Measurements from ENCODE around the gene IL4I1. TPM values are rescaled to one million over a fixed set of nuclear protein-coding genes. Genes with fewer than 3 reads are reported as not detected.

The IL4I1 gene
- total RNA-seq, 3 donors from 2014 or later: 0.48 to 2.2 (median 0.66) TPM

GRCh38 chr19:49932041-49932451 lies 35.4 kb upstream of the IL4I1 start:
- Histone ChIP-seq H3K27ac (no peak overlapping the region), H3K4me3 (no peak overlapping the region), H3K4me1 (peaks cover 4 to 10% of the 10 kb centered on the region in 2 donors), H3K27me3 (no peaks in the 10 kb centered on the region), H3K9me3 (no peaks in the 10 kb centered on the region), H3K36me3 (no peaks in the 10 kb centered on the region)
- DNase-seq (ENCODE audit: low spot score in 2 of 2): no peak
- intact Hi-C loops (cut with DNase I; ENCODE audit: low total_unique reads): no loop called here
- TF ChIP-seq, protein P1, sequence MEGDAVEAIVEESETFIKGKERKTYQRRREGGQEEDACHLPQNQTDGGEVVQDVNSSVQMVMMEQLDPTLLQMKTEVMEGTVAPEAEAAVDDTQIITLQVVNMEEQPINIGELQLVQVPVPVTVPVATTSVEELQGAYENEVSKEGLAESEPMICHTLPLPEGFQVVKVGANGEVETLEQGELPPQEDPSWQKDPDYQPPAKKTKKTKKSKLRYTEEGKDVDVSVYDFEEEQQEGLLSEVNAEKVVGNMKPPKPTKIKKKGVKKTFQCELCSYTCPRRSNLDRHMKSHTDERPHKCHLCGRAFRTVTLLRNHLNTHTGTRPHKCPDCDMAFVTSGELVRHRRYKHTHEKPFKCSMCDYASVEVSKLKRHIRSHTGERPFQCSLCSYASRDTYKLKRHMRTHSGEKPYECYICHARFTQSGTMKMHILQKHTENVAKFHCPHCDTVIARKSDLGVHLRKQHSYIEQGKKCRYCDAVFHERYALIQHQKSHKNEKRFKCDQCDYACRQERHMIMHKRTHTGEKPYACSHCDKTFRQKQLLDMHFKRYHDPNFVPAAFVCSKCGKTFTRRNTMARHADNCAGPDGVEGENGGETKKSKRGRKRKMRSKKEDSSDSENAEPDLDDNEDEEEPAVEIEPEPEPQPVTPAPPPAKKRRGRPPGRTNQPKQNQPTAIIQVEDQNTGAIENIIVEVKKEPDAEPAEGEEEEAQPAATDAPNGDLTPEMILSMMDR (IDR thresholded peaks at IDR 0.05): no peak
- TF ChIP-seq POLR2A (IDR thresholded peaks at IDR 0.05) (no peak), POLR2AphosphoS5 (IDR thresholded peaks at IDR 0.05) (no peak)

- TF ChIP-seq, protein P1 (IDR thresholded peaks at IDR 0.05): no peak
- TF ChIP-seq POLR2AphosphoS5 (IDR thresholded peaks at IDR 0.05) (no peak), POLR2A (IDR thresholded peaks at IDR 0.05) (no peak)
- DNase-seq (ENCODE audit: low spot score in 2 of 2): no peak
- Histone ChIP-seq H3K4me1 (peaks cover 4 to 11% of the 10 kb centered on the region in 2 donors), H3K27ac (peak overlapping the region in 1 of 2 donors; percentile 97), H3K36me3 (no peaks in the 10 kb centered on the region), H3K9me3 (no peaks in the 10 kb centered on the region), H3K27me3 (no peaks in the 10 kb centered on the region), H3K4me3 (no peak overlapping the region)
- intact Hi-C loops (cut with DNase I; ENCODE audit: low total_unique reads): no loop called here
These were observed 34.8 kb upstream of the IL4I1 start for GRCh38 chr19:49931293-49932040.

DNA sequence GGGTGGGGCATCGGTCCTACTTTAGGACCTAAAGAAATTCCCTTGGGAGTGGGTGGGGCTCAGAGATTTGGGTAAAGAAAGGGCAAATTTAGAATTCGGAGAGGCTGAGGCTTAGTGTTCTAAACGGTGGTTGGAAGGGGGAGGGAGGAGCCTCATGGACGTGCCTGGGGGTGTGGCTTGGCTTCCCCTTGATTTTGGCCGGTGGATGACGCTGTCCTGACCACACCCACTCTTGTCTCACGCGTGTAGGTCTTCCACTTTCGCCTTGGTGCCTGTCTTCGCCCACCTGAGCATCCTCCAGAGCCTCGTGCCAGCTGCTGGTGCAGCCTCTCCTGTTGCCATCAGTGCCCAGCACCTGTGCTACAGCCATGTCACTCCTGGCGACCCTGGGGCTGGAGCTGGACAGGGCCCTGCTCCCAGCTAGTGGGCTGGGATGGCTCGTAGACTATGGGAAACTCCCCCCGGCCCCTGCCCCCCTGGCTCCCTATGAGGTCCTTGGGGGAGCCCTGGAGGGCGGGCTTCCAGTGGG lies 33.9 kb upstream of the IL4I1 start:
- Histone ChIP-seq H3K36me3 (no peaks in the 10 kb centered on the region), H3K9me3 (no peaks in the 10 kb centered on the region), H3K27ac (peak overlapping the region; percentile 89 to 97), H3K4me3 (peak overlapping the region in 1 of 3 donors; percentile 94), H3K4me1 (peaks cover 4 to 11% of the 10 kb centered on the region in 2 donors), H3K27me3 (no peaks in the 10 kb centered on the region)
- intact Hi-C loops (cut with DNase I; ENCODE audit: low total_unique reads): loop anchor here (1.0 kb wide), 1 partner anchor 16 kb away; no protein-coding TSS in a partner anchor
- DNase-seq (ENCODE audit: low spot score in 2 of 2): no peak
- TF ChIP-seq, protein P1 (IDR thresholded peaks at IDR 0.05): no peak

GRCh38 chr19:49929611-49930482 lies 33.2 kb upstream of the IL4I1 start:
- Histone ChIP-seq H3K4me1 (peaks cover 4 to 11% of the 10 kb centered on the region in 2 donors), H3K27ac (peak overlapping the region; percentile 89 to 97), H3K4me3 (peak overlapping the region; percentile 93 to 97 (median 94)), H3K27me3 (no peaks in the 10 kb centered on the region), H3K36me3 (no peaks in the 10 kb centered on the region), H3K9me3 (no peaks in the 10 kb centered on the region)
- peak; percentile 83 to 84 for DNase-seq (ENCODE audit: low spot score in 2 of 2)
- TF ChIP-seq POLR2A (IDR thresholded peaks at IDR 0.05): no peak
- TF ChIP-seq POLR2AphosphoS5 (IDR thresholded peaks at IDR 0.05): peak; percentile 50 to 84 (median 53)
- TF ChIP-seq, protein P1 (IDR thresholded peaks at IDR 0.05): peak; percentile 10 to 33 (median 32)
- intact Hi-C loops (cut with DNase I; ENCODE audit: low total_unique reads): loop anchor here (1.0 kb wide), 1 partner anchor 16 kb away; no protein-coding TSS in a partner anchor
